Urinary bladder (tissue), 4 donors: Measurements from ENCODE around the gene OR7D2. TPM values are rescaled to one million over a fixed set of nuclear protein-coding genes. Genes with fewer than 3 reads are reported as not detected.
"Not testable (repeated sequence)": the region's sequence is repeated elsewhere in the genome, so short reads cannot be mapped to it uniquely, and the experiment has no call there.

Experiments used
- DNase-seq: peaks from one replicate; pipeline ENCODE4 v3.0.0-alpha.2; 2015; ENCODE audit errors: extremely low spot score
- H3K27ac ChIP-seq: one replicate; pipeline ENCODE4 v1.5.1; 2013; ENCODE audit warnings: low read depth, mild to moderate bottlenecking, moderate library complexity
- H3K36me3 ChIP-seq: one replicate; pipeline ENCODE4 v1.6.1; 2013; ENCODE audit warnings: mild to moderate bottlenecking, moderate library complexity; ENCODE audit not compliant: insufficient read depth
- H3K4me1 ChIP-seq: one replicate; pipeline ENCODE4 v1.6.1; 2013; ENCODE audit warnings: mild to moderate bottlenecking, moderate library complexity; ENCODE audit not compliant: insufficient read depth
- H3K4me3 ChIP-seq: one replicate; pipeline ENCODE4 v1.5.1; 2013; ENCODE audit warnings: low read depth, low read length
- WGBS: extraction: QIAGEN DNeasy Blood & Tissue Kit; methylation state at CpG from one replicate; pipeline ENCODE4 v1.1.7; 2013; 5-methylcytosine and 5-hydroxymethylcytosine counted together
- polyA plus RNA-seq: library from polyadenylated mRNA; stranded (reverse); fragments of 200-250 nt; gene quantifications from one replicate; pipeline ENCODE4 v1.2.3, GENCODE V29; 2013
- total RNA-seq: library from RNA; depleted of rRNA; stranded (reverse); fragments of >200 nt; gene quantifications from one replicate; pipeline ENCODE4 v1.2.3, GENCODE V29; 2014
- donor health status: healthy with polysubstance abuse.
- donor health status: healthy.

OR7D2 gene
- total and polyA plus RNA-seq, 2 donors, result 0.03 TPM; not detected in 1

DNA sequence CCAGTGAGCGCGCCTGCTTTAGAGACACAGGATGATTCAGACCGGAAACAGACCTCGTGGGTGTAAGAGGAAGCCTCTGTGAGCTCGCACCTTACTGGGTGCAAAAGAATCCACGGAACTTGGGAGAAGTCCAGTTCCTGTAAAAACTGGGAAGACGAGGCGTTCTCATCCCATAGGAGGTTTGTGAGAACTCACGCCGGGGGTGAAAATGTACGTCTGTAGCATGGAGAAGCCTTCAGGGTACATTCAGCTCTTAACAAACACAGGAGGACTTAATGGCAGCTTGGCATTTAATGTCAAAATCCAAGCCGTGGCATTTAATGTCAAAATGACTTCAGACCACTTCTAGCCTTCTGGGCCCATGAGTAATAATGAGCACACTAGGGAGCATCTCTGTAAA lies 17.4 kb upstream of the OR7D2 start:
- no peak for DNase-seq
- WGBS, result 98% methylated on average over 12 of the region's 12 CpGs
- Histone ChIP-seq H3K36me3 (peaks cover 17% of the 10 kb centered on the region), H3K27ac (no peak overlapping the region), H3K4me3 (no peak overlapping the region), H3K4me1 (no peaks in the 10 kb centered on the region)

- Histone ChIP-seq H3K27ac (no peak overlapping the region), H3K36me3 (peaks cover 5% of the 10 kb centered on the region), H3K4me1 (no peaks in the 10 kb centered on the region), H3K4me3 (no peak overlapping the region)
- WGBS, result 95% methylated on average over 3 of the region's 3 CpGs
- DNase-seq, result no peak
Measured at GRCh38 chr19:9165261-9165660, 13.5 kb upstream of the OR7D2 start.

- Histone ChIP-seq H3K4me1 (no peaks in the 10 kb centered on the region), H3K4me3 (no peak overlapping the region), H3K27ac (no peak overlapping the region), H3K36me3 (no peaks in the 10 kb centered on the region)
- WGBS, result 73% methylated on average over 4 of the region's 4 CpGs
- DNase-seq, result no peak
Measured at GRCh38 chr19:9166846-9167245, 11.9 kb upstream of the OR7D2 start.

DNA sequence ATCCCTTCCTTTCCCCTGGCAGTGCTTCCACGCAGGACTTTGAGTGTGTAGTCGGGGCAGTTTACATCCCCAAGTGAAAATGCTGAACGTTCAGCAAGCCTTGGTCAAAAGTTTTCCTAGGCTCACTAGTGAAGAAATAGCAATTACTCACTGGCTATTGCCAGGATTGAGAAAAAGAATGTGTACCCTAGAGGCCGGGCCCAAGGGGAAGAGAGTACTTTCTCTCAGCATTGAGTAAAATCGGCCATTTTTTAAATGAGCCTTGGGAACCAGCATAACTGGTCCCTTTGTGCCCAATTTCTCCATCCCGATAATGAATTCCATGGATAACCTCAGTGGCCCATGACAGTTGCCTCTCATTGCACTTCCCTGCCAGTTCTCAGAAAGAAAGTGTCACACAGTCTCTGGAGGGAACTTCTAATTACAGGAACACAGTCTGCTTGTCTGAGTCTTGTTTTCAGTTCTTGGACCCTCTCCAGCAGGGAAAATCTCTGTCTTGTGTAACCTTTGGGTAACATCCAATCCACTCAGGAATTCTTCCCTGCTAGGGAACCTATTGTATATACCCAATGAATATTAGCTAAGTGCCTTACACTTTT lies 7.3 kb upstream of the OR7D2 start:
- WGBS, result 87% methylated on average over 6 of the region's 6 CpGs
- Histone ChIP-seq H3K4me1 (no peaks in the 10 kb centered on the region), H3K4me3 (no peak overlapping the region), H3K36me3 (no peaks in the 10 kb centered on the region), H3K27ac (no peak overlapping the region)
- DNase-seq, result no peak

DNA sequence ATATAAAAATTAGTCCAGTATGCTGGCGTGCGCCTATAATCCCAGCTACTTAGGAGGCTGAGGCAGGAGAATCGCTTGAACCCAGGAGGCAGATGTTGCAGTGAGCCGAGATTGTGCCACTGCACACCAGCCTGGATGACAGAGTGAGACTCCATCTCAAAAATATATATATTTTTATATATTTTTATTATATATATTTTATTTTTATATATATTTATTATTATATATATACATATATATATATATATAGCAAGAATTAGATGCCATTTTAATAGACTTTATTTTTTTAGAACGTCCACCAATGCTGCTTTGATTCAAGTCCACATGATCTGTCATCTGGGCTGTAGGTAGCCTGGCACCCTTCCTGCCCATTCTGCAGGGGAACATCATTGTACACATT lies 3.5 kb upstream of the OR7D2 start:
- no peak overlapping the region for H3K4me3 ChIP-seq
- no peaks in the 10 kb centered on the region for H3K4me1 ChIP-seq
- WGBS, result 92% methylated on average over 5 of the region's 5 CpGs
- no peak for DNase-seq
- H3K36me3 ChIP-seq, result no peaks in the 10 kb centered on the region
- H3K27ac ChIP-seq, result no peak overlapping the region

DNA sequence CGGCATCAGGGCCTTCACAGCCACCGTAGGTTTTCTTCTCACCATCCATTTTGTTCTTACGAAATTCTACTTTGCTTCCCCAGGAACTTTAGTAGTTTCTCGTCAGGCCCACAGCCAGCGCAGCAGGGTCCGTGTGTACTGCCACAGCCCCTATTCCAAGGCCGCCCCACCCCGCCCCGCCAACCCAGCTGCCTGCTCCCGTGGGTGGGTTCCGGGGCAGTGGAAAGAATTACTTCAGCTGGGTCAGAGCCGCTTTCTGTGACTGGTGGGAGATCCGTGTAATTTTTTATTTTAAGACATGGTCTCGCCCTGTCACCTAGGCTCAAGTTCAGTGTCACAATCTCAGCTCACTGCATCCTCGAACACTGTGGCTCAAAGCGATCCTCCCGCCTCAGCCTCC lies 4.2 kb downstream of the OR7D2 start:
- no peak overlapping the region for H3K27ac ChIP-seq
- 93% methylated on average over 17 of the region's 17 CpGs for WGBS
- no peaks in the 10 kb centered on the region for H3K36me3 ChIP-seq
- no peak overlapping the region for H3K4me3 ChIP-seq
- no peaks in the 10 kb centered on the region for H3K4me1 ChIP-seq
- no peak for DNase-seq

GRCh38 chr19:9187191-9187590 lies 8.4 kb downstream of the OR7D2 start:
- Histone ChIP-seq H3K4me3 (no peak overlapping the region), H3K4me1 (no peaks in the 10 kb centered on the region), H3K36me3 (no peaks in the 10 kb centered on the region), H3K27ac (no peak overlapping the region)
- DNase-seq, result no peak
- WGBS, result 74% methylated on average over 6 of the region's 6 CpGs

- no peaks in the 10 kb centered on the region for H3K4me1 ChIP-seq
- H3K4me3 ChIP-seq, result no peak overlapping the region
- no peak for DNase-seq
- WGBS, result 73% methylated on average over 7 of the region's 7 CpGs
- H3K36me3 ChIP-seq, result no peaks in the 10 kb centered on the region
- no peak overlapping the region for H3K27ac ChIP-seq
Measured at GRCh38 chr19:9189535-9189934, 10.8 kb downstream of the OR7D2 start.

DNA sequence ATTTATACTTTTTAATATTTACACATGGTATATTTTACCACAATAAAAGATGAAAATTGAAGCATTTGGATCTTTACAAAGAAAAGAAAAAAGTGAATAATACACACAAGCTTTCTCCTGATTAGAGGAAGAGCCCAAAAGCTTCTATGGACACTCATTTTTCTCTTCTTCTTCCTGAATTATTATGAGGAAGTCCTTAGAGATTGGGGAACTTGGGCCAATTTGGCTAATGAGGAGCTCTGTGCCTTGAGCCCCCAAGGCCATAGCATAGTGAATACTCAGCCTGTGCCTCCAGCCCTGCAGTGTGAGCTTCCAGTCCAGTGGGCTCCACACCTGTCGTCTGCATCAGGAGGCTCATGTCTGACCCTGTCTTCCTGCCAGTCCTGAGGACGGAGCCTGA lies 19.3 kb downstream of the OR7D2 start:
- DNase-seq, H3K4me1 ChIP-seq: not testable (repeated sequence)
- WGBS, result 90% methylated on average over 2 of the region's 2 CpGs

DNA sequence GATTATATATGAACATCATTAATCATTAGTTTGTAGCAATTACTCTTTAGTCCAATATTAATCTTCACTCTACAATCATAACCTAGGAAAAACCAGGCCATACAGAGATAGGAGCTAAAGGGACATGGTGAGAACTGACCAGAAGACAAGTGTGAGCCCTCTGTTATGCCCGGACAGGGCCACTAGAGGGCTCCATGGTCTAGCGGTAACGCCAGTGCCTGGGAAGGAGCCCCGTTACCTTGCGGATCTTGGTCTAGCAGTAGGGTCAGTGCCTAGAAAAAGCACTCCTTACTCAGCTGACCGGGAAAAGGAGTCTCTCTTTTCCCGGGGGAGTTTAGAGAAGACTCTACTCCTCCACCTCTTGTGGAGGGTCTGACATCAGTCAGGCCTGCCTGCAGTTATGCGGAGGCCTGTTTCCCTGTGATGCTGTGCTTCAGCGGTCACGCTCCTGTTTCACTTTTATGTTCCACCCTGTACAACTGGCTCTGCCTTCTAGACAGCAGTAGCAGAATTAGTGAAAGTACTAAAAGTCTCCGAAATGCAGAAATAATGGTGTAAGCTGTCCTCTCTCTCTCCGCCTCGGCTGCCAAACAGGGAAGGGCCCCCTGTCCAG lies 26.8 kb downstream of the OR7D2 start:
- DNase-seq, result peak; percentile 31
- WGBS, result 26% methylated on average over 13 of the region's 13 CpGs
- no peaks in the 10 kb centered on the region for H3K4me1 ChIP-seq
- H3K36me3 ChIP-seq, result no peaks in the 10 kb centered on the region
- H3K27ac ChIP-seq, result no peak overlapping the region
- H3K4me3 ChIP-seq, result no peak overlapping the region

More for the DNA sequence above, 19.3 kb downstream of the OR7D2 start:
- H3K36me3 ChIP-seq, H3K27ac ChIP-seq, H3K4me3 ChIP-seq: not testable (repeated sequence)

- H3K27ac ChIP-seq, result no peak within 1 kb of the TSS
- DNase-seq, result no peak
- no peaks in the 10 kb centered on the region for H3K4me1 ChIP-seq
- 70% methylated on average over 3 of the region's 3 CpGs for WGBS
- no peaks in the 10 kb centered on the region for H3K36me3 ChIP-seq
- H3K4me3 ChIP-seq, result no peak within 1 kb of the TSS
Measured at GRCh38 chr19:9219489-9219888, 40.7 kb downstream of the OR7D2 start, which contains the start of gene OR7D4. OR7D4 (minus strand) TSS chr19:9219589; CDS start chr19:9214837, 4,752 bp downstream.

Other genes starting within 250 kb of the OR7D2 start
- gene MUC16, start 168.6 kb upstream of the OR7D2 start, total RNA-seq, result under 0.01 TPM
- gene MUC16, start 168.6 kb upstream of the OR7D2 start, polyA plus RNA-seq, result not detected
- gene OR1M1, start 91.9 kb upstream of the OR7D2 start, total RNA-seq, result not detected
- gene OR1M1, start 91.9 kb upstream of the OR7D2 start, polyA plus RNA-seq, result not detected
- gene OR7G2, start 71.5 kb upstream of the OR7D2 start, total RNA-seq, result not detected
- not detected for gene OR7G2, start 71.5 kb upstream of the OR7D2 start, polyA plus RNA-seq
- gene OR7G1, start 63.2 kb upstream of the OR7D2 start, total RNA-seq, result not detected
- gene OR7G1, start 63.2 kb upstream of the OR7D2 start, polyA plus RNA-seq, result not detected
- gene OR7G3, start 52.0 kb upstream of the OR7D2 start, total RNA-seq, result not detected
- not detected for gene OR7G3, start 52.0 kb upstream of the OR7D2 start, polyA plus RNA-seq
- gene ZNF317, start 38.6 kb upstream of the OR7D2 start, total RNA-seq, result 14.0 TPM
- gene ZNF317, start 38.6 kb upstream of the OR7D2 start, polyA plus RNA-seq, result 17.0 TPM
- gene OR7D4, start 40.6 kb downstream of the OR7D2 start, total RNA-seq, result not detected
- gene OR7D4, start 40.6 kb downstream of the OR7D2 start, polyA plus RNA-seq, result not detected
- not detected for gene OR7E24, start 72.0 kb downstream of the OR7D2 start, total RNA-seq
- not detected for gene OR7E24, start 72.0 kb downstream of the OR7D2 start, polyA plus RNA-seq
- 15.2 TPM for gene ZNF699, start 130.9 kb downstream of the OR7D2 start, total RNA-seq
- 5.3 TPM for gene ZNF699, start 130.9 kb downstream of the OR7D2 start, polyA plus RNA-seq
- 64.5 TPM for gene ZNF559, start 145.2 kb downstream of the OR7D2 start, total RNA-seq
- 20.8 TPM for gene ZNF559, start 145.2 kb downstream of the OR7D2 start, polyA plus RNA-seq
- 8.6 TPM for gene ZNF177, start 184.0 kb downstream of the OR7D2 start, total RNA-seq
- gene ZNF177, start 184.0 kb downstream of the OR7D2 start, polyA plus RNA-seq, result 3.2 TPM